Endodermal cell (in vitro differentiated cells): Measurements from ENCODE around the gene EFEMP2. TPM values are rescaled to one million over a fixed set of nuclear protein-coding genes. Genes with fewer than 3 reads are reported as not detected.

Source experiments
- DNase-seq: peaks from one replicate; pipeline ENCODE4 v3.0.0-alpha.2; 2017
- H3K27ac ChIP-seq: 2 replicates; pipeline ENCODE4 v1.5.1; 2013; ENCODE audit warnings: mild to moderate bottlenecking, low read depth, low read length, moderate library complexity
- H3K27me3 ChIP-seq: 2 replicates; pipeline ENCODE4 v1.6.1; 2013; ENCODE audit warnings: mild to moderate bottlenecking, low read length, moderate library complexity; ENCODE audit not compliant: insufficient read depth, control insufficient read depth, poor library complexity, severe bottlenecking
- H3K36me3 ChIP-seq: 2 replicates; pipeline ENCODE4 v1.7.0; 2013; ENCODE audit warnings: mild to moderate bottlenecking, low read length, moderate library complexity; ENCODE audit not compliant: control insufficient read depth, insufficient read depth
- H3K4me1 ChIP-seq: one replicate; pipeline ENCODE4 v1.7.0; 2013; ENCODE audit warnings: low read length; ENCODE audit not compliant: control insufficient read depth, insufficient read depth
- H3K4me3 ChIP-seq: 2 replicates; pipeline ENCODE4 v1.5.1; 2013; ENCODE audit warnings: mild to moderate bottlenecking, low read length, moderate library complexity
- H3K9ac ChIP-seq: 2 replicates; pipeline ENCODE4 v1.6.1; 2013; ENCODE audit warnings: mild to moderate bottlenecking, low read length, moderate library complexity; ENCODE audit not compliant: poor library complexity, severe bottlenecking; ENCODE audit errors: extremely low read depth
- H3K9me3 ChIP-seq: 2 replicates; pipeline ENCODE4 v1.6.1; 2013; ENCODE audit warnings: mild to moderate bottlenecking, low read length, moderate library complexity; ENCODE audit not compliant: control insufficient read depth
- H3K27ac Mint-ChIP-seq: 2 replicates; pipeline ENCODE4 v1.8.0; 2020; ENCODE audit warnings: mixed read lengths
- H3K27me3 Mint-ChIP-seq: 2 replicates; pipeline ENCODE4 v1.8.0; 2021; ENCODE audit warnings: mild to moderate bottlenecking, mixed read lengths; ENCODE audit not compliant: insufficient read depth
- H3K36me3 Mint-ChIP-seq: 2 replicates; pipeline ENCODE4 v1.8.0; 2020; ENCODE audit warnings: low read depth, mixed read lengths
- H3K4me1 Mint-ChIP-seq: 2 replicates; pipeline ENCODE4 v1.8.0; 2020; ENCODE audit warnings: mixed read lengths
- H3K4me3 Mint-ChIP-seq: 2 replicates; pipeline ENCODE4 v1.8.0; 2020; ENCODE audit warnings: mild to moderate bottlenecking, moderate library complexity, mixed read lengths
- H3K9me3 Mint-ChIP-seq: 2 replicates; pipeline ENCODE4 v1.8.0; 2020; ENCODE audit warnings: mild to moderate bottlenecking, mixed read lengths
- WGBS, 2 experiments: methylation state at CpG; one replicate each; pipeline versions ENCODE4 v1.1.5 to v1.1.7; 2013; ENCODE audit warnings: missing lambda C conversion rate in 2 of 2, mixed read lengths in 1 of 2; ENCODE audit not compliant: insufficient coverage in 1 of 2, insufficient read length in 1 of 2; 5-methylcytosine and 5-hydroxymethylcytosine counted together
- total RNA-seq, 2 donors: library from RNA; stranded (reverse); fragmentation: NEBNext Ultra II Directional in 1 of 2; extraction: Animal tissue kit (Norgen Biotek cat#: 25700) in 1 of 2; gene quantifications; 2 replicates in 1 of 2; 3 replicates in 1 of 2; pipeline ENCODE4 v1.2.1, GENCODE V29; 2021
- TF ChIP-seq, protein P1 (sequence below): fragments of 200-600 bp; sonication (generic); conservative IDR thresholded peaks from 2 replicates; pipeline ENCODE4 v1.5.0; 2021; ENCODE audit warnings: antibody characterized with exemption, mild to moderate bottlenecking

The EFEMP2 gene
- total RNA-seq, 2 donors from 2014 or later, result 84.5 to 99.6 TPM

DNA sequence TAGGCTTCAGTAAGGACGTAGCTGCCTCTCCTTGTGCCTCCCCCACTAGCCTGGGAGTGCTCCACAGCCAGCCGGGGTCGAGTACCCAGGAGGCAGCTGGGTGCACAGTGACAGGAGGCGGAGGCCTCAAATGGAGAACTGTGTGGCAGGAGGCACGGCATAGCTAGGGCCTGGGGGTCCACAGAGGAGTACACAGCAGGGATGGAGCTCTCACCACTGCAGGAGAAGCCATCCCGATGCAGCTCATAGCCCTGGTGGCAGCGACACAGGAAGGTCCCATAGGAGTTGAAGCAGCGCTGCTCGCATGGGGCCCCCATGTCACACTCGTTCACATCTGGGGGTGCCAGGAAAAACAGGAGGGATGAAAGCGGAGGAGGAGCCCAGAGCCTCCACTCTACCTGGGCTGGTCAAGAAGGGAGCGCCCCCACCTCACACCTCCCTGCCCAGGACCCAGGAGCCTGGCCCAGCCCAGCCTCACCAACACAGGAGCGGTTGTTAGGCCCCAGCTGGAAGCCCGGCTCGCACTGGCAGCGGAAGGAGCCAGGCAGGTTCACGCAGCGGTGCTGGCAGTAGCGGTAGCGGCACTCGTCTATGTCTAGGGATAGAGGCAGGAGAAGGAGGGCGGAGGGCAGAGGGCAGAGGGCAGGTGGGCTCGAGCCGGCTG is 2.8 kb downstream of the EFEMP2 start:
- H3K9ac ChIP-seq, result no peak overlapping the region
- no peak overlapping the region for H3K4me3 Mint-ChIP-seq

DNA sequence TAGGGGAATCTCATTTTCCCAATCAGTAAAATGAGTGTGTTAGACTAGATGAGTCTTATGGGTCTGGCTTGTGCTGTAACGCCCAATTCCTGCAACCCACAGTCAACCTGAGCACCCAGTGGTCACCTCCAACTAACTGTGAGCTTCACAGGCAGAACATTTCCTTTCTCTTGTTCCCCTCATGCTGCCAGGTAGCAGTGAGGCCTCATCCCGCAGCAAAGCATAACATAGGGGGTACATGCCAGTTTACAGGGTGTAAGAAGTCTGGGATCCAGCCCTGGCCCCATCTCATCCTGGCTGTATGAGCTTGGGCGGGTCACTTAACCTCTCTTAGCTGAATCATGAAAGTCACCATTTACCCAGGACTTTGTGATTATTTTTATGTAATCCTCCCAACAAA is 3.7 kb downstream of the EFEMP2 start:
- no peak overlapping the region for H3K4me3 ChIP-seq
- H3K4me1 ChIP-seq, result no peaks in the 10 kb centered on the region
- no peaks in the 10 kb centered on the region for H3K9me3 ChIP-seq
- H3K27ac Mint-ChIP-seq, result no peak overlapping the region
- no peaks in the 10 kb centered on the region for H3K9me3 Mint-ChIP-seq
- H3K9ac ChIP-seq, result no peak overlapping the region
- 96 to 100% methylated on average over 2 to 3 of the region's 3 CpGs for WGBS, 2 experiments
- no peak overlapping the region for H3K4me3 Mint-ChIP-seq
- DNase-seq, result no peak
- TF ChIP-seq, protein P1, sequence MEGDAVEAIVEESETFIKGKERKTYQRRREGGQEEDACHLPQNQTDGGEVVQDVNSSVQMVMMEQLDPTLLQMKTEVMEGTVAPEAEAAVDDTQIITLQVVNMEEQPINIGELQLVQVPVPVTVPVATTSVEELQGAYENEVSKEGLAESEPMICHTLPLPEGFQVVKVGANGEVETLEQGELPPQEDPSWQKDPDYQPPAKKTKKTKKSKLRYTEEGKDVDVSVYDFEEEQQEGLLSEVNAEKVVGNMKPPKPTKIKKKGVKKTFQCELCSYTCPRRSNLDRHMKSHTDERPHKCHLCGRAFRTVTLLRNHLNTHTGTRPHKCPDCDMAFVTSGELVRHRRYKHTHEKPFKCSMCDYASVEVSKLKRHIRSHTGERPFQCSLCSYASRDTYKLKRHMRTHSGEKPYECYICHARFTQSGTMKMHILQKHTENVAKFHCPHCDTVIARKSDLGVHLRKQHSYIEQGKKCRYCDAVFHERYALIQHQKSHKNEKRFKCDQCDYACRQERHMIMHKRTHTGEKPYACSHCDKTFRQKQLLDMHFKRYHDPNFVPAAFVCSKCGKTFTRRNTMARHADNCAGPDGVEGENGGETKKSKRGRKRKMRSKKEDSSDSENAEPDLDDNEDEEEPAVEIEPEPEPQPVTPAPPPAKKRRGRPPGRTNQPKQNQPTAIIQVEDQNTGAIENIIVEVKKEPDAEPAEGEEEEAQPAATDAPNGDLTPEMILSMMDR, result no peak
- no peak overlapping the region for H3K27ac ChIP-seq
- peaks cover 53% of the 10 kb centered on the region for H3K36me3 ChIP-seq
- H3K27me3 Mint-ChIP-seq, result no peaks in the 10 kb centered on the region
- peaks cover 46% of the 10 kb centered on the region for H3K36me3 Mint-ChIP-seq
- no peaks in the 10 kb centered on the region for H3K27me3 ChIP-seq
- peaks cover 9% of the 10 kb centered on the region for H3K4me1 Mint-ChIP-seq

More for the DNA sequence above, 2.8 kb downstream of the EFEMP2 start:
- no peaks in the 10 kb centered on the region for H3K27me3 Mint-ChIP-seq
- Histone ChIP-seq H3K9me3 (no peaks in the 10 kb centered on the region), H3K27ac (no peak overlapping the region), H3K4me3 (no peak overlapping the region), H3K27me3 (no peaks in the 10 kb centered on the region), H3K36me3 (peaks cover 45% of the 10 kb centered on the region), H3K4me1 (no peaks in the 10 kb centered on the region)
- H3K36me3 Mint-ChIP-seq, result peaks cover 39% of the 10 kb centered on the region
- DNase-seq, result no peak
- TF ChIP-seq, protein P1, result no peak
- H3K4me1 Mint-ChIP-seq, result peaks cover 9% of the 10 kb centered on the region
- H3K9me3 Mint-ChIP-seq, result no peaks in the 10 kb centered on the region
- H3K27ac Mint-ChIP-seq, result no peak overlapping the region
- 92 to 95% methylated on average over 21 to 24 of the region's 24 CpGs for WGBS, 2 experiments

DNA sequence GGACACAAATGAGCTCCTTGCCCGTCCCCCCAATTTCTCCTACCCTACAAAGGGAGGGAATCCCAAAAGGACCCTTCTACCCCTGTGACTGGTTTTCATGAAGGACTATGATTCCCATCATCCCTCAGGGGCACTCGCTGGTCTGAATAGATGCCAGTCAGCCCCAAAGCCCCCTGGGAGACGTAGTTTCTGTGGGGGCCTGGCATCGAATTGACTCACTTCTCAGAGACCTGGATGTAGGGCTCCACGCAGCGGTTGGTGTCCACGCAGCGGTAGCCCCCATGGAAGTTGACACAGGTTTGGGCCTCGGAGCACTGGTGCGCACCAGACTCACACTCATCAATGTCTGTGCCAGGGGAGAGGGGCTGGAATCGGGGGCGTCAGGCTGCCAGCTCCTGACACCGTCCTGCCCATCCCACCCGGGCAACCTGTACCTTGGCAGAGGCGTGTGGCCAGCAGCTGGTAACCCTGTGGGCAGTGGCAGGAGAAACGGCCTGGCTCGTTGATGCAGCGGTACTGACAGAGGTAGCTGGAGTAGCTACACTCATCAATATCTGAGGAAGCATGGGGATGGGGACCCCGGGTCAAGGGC is 4.4 kb downstream of the EFEMP2 start:
- H3K27me3 ChIP-seq, result no peaks in the 10 kb centered on the region
- DNase-seq, result peak; percentile 86
- Mint-ChIP-seq H3K27me3 (no peaks in the 10 kb centered on the region), H3K36me3 (peaks cover 53% of the 10 kb centered on the region), H3K27ac (no peak overlapping the region), H3K9me3 (no peaks in the 10 kb centered on the region), H3K4me3 (peak overlapping the region; percentile 51), H3K4me1 (peaks cover 8% of the 10 kb centered on the region)
- TF ChIP-seq, protein P1, result no peak
- 90 to 94% methylated on average over 17 to 18 of the region's 19 CpGs for WGBS, 2 experiments
- H3K4me3 ChIP-seq, result no peak overlapping the region
- no peak overlapping the region for H3K9ac ChIP-seq
- no peaks in the 10 kb centered on the region for H3K4me1 ChIP-seq
- H3K36me3 ChIP-seq, result peaks cover 61% of the 10 kb centered on the region
- H3K9me3 ChIP-seq, result no peaks in the 10 kb centered on the region
- H3K27ac ChIP-seq, result no peak overlapping the region
